Effector memory CD4-positive, alpha-beta T cell (primary cell): ENCODE measurements around the gene FARS2.

ENCODE experiments used
- DNase-seq, 3 donors: peaks; one replicate each; pipeline ENCODE4 v3.0.0-alpha.2; 2020
- H3K27ac ChIP-seq: 2 replicates; pipeline ENCODE4 v1.7.0; 2013; ENCODE audit warnings: mild to moderate bottlenecking, low read length, moderate library complexity; ENCODE audit not compliant: insufficient read depth, poor library complexity, severe bottlenecking
- H3K27me3 ChIP-seq: replicated peaks from 2 replicates; pipeline ENCODE4 v1.7.0; 2013; ENCODE audit warnings: mild to moderate bottlenecking, low read length; ENCODE audit not compliant: insufficient read depth, control insufficient read depth, poor library complexity, severe bottlenecking
- H3K36me3 ChIP-seq: 2 replicates; pipeline ENCODE4 v1.7.0; 2013; ENCODE audit warnings: mild to moderate bottlenecking, low read length, moderate library complexity; ENCODE audit not compliant: control insufficient read depth, insufficient read depth
- H3K4me1 ChIP-seq: 2 replicates; pipeline ENCODE4 v1.7.0; 2013; ENCODE audit warnings: low read length, mild to moderate bottlenecking; ENCODE audit not compliant: control insufficient read depth, insufficient read depth, poor library complexity, severe bottlenecking
- H3K4me3 ChIP-seq: 2 replicates; pipeline ENCODE4 v1.7.0; 2013; ENCODE audit warnings: low read length, low read depth, mild to moderate bottlenecking; ENCODE audit not compliant: insufficient read depth, poor library complexity, severe bottlenecking
- H3K9me3 ChIP-seq: 2 replicates; pipeline ENCODE4 v1.7.0; 2013; ENCODE audit warnings: mild to moderate bottlenecking, low read length, moderate library complexity; ENCODE audit not compliant: control insufficient read depth

FARS2 gene

GRCh38 chr6:5282191-5282623 is 20.9 kb downstream of the FARS2 start:
- Histone ChIP-seq H3K27me3 (no peaks in the 10 kb centered on the region), H3K9me3 (no peaks in the 10 kb centered on the region), H3K4me1 (peaks cover 6% of the 10 kb centered on the region), H3K4me3 (no peak overlapping the region), H3K27ac (no peak overlapping the region), H3K36me3 (no peaks in the 10 kb centered on the region)
- no peak for DNase-seq

DNA sequence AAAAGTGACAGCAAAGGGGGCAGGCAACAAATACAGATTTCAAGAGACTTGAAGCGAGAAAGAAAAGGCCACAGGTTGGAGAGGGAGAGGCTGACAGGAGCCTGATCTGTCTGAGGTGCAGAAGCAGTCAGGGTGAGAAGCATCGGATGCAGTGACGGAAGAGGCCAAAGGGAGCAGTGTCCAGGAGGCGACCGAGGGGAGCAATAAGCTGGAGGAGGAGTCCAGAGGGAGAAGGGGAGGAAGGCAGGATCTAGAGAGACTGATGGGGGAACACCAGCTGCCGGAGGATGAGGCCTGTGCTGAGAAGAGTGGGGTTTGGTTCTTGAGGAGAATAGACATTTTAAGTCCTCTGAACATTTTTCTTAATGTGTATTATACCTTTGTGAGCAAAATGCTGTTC is 23.8 kb downstream of the FARS2 start:
- no peak overlapping the region for H3K4me3 ChIP-seq
- H3K36me3 ChIP-seq, result no peaks in the 10 kb centered on the region
- H3K4me1 ChIP-seq, result peaks cover 1% of the 10 kb centered on the region
- no peaks in the 10 kb centered on the region for H3K27me3 ChIP-seq
- no peaks in the 10 kb centered on the region for H3K9me3 ChIP-seq
- no peak overlapping the region for H3K27ac ChIP-seq
- DNase-seq, result no peak

GRCh38 chr6:5285526-5285925 is 24.2 kb downstream of the FARS2 start:
- Histone ChIP-seq H3K4me1 (no peaks in the 10 kb centered on the region), H3K27ac (no peak overlapping the region), H3K36me3 (no peaks in the 10 kb centered on the region), H3K4me3 (no peak overlapping the region), H3K27me3 (no peaks in the 10 kb centered on the region), H3K9me3 (no peaks in the 10 kb centered on the region)
- no peak for DNase-seq

DNA sequence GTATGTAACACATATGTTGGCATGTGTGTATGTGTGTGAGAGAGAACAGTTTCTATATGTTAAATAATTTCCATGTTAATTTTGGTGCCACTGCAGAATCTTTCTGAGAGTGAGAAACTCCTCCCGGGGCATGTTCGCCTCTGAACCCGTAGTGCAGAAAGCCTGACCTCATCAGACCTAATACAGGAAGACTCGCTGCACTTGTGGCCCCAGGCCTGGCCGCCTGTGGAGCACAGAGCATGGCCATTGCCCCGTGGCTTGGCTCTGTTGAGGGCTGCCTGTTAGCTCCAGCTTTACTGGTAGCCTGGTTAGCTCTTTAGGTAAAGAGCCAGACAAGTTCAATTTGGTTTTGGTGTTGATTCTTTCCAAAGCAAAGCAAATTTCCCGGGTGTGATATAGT is 25.5 kb downstream of the FARS2 start:
- no peak for DNase-seq
- no peaks in the 10 kb centered on the region for H3K36me3 ChIP-seq
- no peak overlapping the region for H3K27ac ChIP-seq
- no peak overlapping the region for H3K4me3 ChIP-seq
- no peaks in the 10 kb centered on the region for H3K27me3 ChIP-seq
- H3K9me3 ChIP-seq, result no peaks in the 10 kb centered on the region
- H3K4me1 ChIP-seq, result no peaks in the 10 kb centered on the region

- no peak for DNase-seq
- Histone ChIP-seq H3K36me3 (no peaks in the 10 kb centered on the region), H3K27ac (no peak overlapping the region), H3K9me3 (no peaks in the 10 kb centered on the region), H3K27me3 (no peaks in the 10 kb centered on the region), H3K4me1 (no peaks in the 10 kb centered on the region), H3K4me3 (no peak overlapping the region)
Measured at GRCh38 chr6:5287205-5287965, 26.1 kb downstream of the FARS2 start.

DNA sequence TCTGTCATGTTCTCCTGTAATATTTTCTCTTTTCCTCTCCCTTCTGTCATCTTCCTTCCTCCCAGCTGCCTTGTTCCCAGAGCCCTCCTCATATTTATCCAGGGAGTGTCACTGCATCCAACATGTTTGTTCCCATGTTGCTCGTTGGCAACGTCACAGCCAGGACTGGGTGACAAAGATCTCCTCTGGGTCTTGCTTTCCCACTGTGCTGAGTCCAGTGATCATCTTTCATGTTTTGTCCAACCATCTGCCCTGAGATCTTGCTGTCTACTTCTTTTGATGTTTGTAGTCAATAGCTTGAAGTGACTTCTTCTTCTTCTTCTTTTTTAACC is 26.6 kb downstream of the FARS2 start:
- DNase-seq, result no peak
- Histone ChIP-seq H3K27me3 (no peaks in the 10 kb centered on the region), H3K9me3 (no peaks in the 10 kb centered on the region), H3K36me3 (no peaks in the 10 kb centered on the region), H3K4me1 (no peaks in the 10 kb centered on the region), H3K27ac (no peak overlapping the region), H3K4me3 (no peak overlapping the region)

DNA sequence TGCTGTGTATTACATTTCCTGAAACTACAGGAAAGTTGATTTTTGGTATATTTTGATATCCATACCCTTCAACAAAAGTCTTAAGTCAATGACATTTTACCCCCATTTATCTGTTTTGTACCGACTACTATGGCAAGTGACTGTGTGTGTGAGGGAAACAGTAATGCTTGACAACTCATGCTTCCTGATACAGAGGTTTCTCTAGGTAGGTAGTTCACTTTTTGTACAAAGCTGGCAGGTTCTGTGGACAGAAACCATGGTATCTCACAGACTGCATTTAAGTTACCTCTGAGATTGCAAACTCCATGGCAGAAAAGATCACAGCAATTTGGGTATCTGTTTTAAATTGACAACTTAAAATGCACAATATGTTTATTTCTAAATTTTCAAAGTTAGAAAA is 28.8 kb downstream of the FARS2 start:
- Histone ChIP-seq H3K36me3 (no peaks in the 10 kb centered on the region), H3K27me3 (no peaks in the 10 kb centered on the region), H3K27ac (no peak overlapping the region), H3K9me3 (no peaks in the 10 kb centered on the region), H3K4me3 (no peak overlapping the region), H3K4me1 (no peaks in the 10 kb centered on the region)
- DNase-seq, result no peak

GRCh38 chr6:5290500-5290899 is 29.2 kb downstream of the FARS2 start:
- DNase-seq, result no peak
- H3K27me3 ChIP-seq, result no peaks in the 10 kb centered on the region
- no peak overlapping the region for H3K27ac ChIP-seq
- H3K9me3 ChIP-seq, result no peaks in the 10 kb centered on the region
- H3K4me3 ChIP-seq, result no peak overlapping the region
- no peaks in the 10 kb centered on the region for H3K36me3 ChIP-seq
- no peaks in the 10 kb centered on the region for H3K4me1 ChIP-seq

GRCh38 chr6:5292154-5292553 is 30.8 kb downstream of the FARS2 start:
- Histone ChIP-seq H3K4me1 (no peaks in the 10 kb centered on the region), H3K27ac (no peak overlapping the region), H3K36me3 (no peaks in the 10 kb centered on the region), H3K9me3 (no peaks in the 10 kb centered on the region), H3K4me3 (no peak overlapping the region), H3K27me3 (no peaks in the 10 kb centered on the region)
- DNase-seq, result no peak

DNA sequence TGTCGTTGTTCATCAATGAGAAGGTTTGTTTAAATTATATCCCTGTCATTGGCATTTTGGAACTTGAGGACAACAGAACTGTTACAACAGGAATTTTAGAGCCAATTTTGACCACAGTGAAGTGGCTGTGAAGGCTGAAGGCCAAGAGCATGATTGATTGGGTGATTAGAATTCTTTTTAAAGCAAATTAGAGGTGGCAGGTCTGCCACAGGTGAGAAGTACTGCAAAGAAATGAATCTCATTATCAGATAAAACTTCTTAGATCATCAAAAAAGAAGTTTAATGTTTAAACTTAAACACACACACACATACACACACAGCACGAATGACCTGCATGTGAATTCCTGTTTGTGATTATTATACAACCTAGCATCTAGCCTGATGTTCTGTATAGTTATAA is 32.4 kb downstream of the FARS2 start:
- no peak overlapping the region for H3K4me3 ChIP-seq

More for the DNA sequence above, 32.4 kb downstream of the FARS2 start:
- Histone ChIP-seq H3K4me1 (no peaks in the 10 kb centered on the region), H3K27ac (no peak overlapping the region), H3K36me3 (no peaks in the 10 kb centered on the region), H3K9me3 (no peaks in the 10 kb centered on the region), H3K27me3 (no peaks in the 10 kb centered on the region)
- no peak for DNase-seq
